ENCODE measurements around the gene PLXNC1.

The PLXNC1 gene

GRCh38 chr12:94254270-94254669 is 105.9 kb downstream of the PLXNC1 start:
- Mint-ChIP-seq H3K36me3 (ENCODE audit: low read depth) (peaks cover 12% of the 10 kb centered on the region), H3K4me1 (peaks cover 32% of the 10 kb centered on the region), H3K27ac (peak overlapping the region; percentile 6 to 90 (median 60)), H3K4me3 (peak overlapping the region in 2 of 3 experiments; percentile 16 to 48), H3K27me3 (ENCODE audit: low read depth) (peaks cover 7% of the 10 kb centered on the region), H3K9me3 (no peaks in the 10 kb centered on the region)
- TF ChIP-seq, protein P1, sequence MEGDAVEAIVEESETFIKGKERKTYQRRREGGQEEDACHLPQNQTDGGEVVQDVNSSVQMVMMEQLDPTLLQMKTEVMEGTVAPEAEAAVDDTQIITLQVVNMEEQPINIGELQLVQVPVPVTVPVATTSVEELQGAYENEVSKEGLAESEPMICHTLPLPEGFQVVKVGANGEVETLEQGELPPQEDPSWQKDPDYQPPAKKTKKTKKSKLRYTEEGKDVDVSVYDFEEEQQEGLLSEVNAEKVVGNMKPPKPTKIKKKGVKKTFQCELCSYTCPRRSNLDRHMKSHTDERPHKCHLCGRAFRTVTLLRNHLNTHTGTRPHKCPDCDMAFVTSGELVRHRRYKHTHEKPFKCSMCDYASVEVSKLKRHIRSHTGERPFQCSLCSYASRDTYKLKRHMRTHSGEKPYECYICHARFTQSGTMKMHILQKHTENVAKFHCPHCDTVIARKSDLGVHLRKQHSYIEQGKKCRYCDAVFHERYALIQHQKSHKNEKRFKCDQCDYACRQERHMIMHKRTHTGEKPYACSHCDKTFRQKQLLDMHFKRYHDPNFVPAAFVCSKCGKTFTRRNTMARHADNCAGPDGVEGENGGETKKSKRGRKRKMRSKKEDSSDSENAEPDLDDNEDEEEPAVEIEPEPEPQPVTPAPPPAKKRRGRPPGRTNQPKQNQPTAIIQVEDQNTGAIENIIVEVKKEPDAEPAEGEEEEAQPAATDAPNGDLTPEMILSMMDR (IDR thresholded peaks at IDR 0.05; ENCODE audit: unreplicated experiment in 3 of 3), result no peak

- peaks cover 12% of the 10 kb centered on the region for H3K36me3 Mint-ChIP-seq (ENCODE audit: low read depth)
- peak overlapping the region; percentile 17 to 90 (median 74) for H3K27ac Mint-ChIP-seq
- H3K4me3 Mint-ChIP-seq, result peak overlapping the region in 2 of 3 experiments; percentile 42 to 51
- H3K27me3 Mint-ChIP-seq (ENCODE audit: low read depth), result peaks cover 7% of the 10 kb centered on the region
- H3K4me1 Mint-ChIP-seq, result peaks cover 32% of the 10 kb centered on the region
- TF ChIP-seq, protein P1 (IDR thresholded peaks at IDR 0.05; ENCODE audit: unreplicated experiment in 3 of 3), result no peak
- H3K9me3 Mint-ChIP-seq, result no peaks in the 10 kb centered on the region
Observed at GRCh38 chr12:94255006-94255405, 106.6 kb downstream of the PLXNC1 start.

DNA sequence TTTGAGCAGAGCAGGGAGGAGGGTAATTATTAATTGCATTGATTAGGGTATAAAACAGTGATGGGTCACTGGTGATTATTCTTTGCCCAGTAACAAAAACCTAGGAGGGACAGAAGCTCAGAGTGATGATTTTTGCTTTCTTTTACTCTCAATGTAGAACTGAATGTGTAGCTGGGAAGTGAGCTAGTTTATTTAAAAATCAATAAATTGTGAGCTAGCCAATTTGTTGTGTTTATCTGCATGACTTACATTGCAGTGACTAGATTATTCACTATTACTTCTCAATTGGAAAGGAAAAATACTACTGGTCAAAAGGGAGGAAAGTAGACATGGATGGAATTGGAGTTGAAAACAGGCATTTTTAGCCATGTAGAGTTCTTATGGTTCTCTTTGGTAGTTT is 107.1 kb downstream of the PLXNC1 start:
- TF ChIP-seq, protein P1 (IDR thresholded peaks at IDR 0.05; ENCODE audit: unreplicated experiment in 3 of 3), result no peak
- peaks cover 7% of the 10 kb centered on the region for H3K27me3 Mint-ChIP-seq (ENCODE audit: low read depth)
- peaks cover 32% of the 10 kb centered on the region for H3K4me1 Mint-ChIP-seq
- H3K9me3 Mint-ChIP-seq, result no peaks in the 10 kb centered on the region
- H3K4me3 Mint-ChIP-seq, result peak overlapping the region in 2 of 3 experiments; percentile 42 to 51
- H3K27ac Mint-ChIP-seq, result peak overlapping the region; percentile 17 to 90 (median 74)
- peaks cover 12% of the 10 kb centered on the region for H3K36me3 Mint-ChIP-seq (ENCODE audit: low read depth)

- H3K36me3 Mint-ChIP-seq (ENCODE audit: low read depth), result peaks cover 9% of the 10 kb centered on the region
- no peak overlapping the region for H3K4me3 Mint-ChIP-seq
- peaks cover 63% of the 10 kb centered on the region for H3K4me1 Mint-ChIP-seq
- no peaks in the 10 kb centered on the region for H3K9me3 Mint-ChIP-seq
- TF ChIP-seq, protein P1 (IDR thresholded peaks at IDR 0.05; ENCODE audit: unreplicated experiment in 3 of 3), result no peak
- H3K27ac Mint-ChIP-seq, result no peak overlapping the region
- peaks cover 4% of the 10 kb centered on the region for H3K27me3 Mint-ChIP-seq (ENCODE audit: low read depth)
Observed at GRCh38 chr12:94258593-94258992, 110.2 kb downstream of the PLXNC1 start.

- H3K4me3 Mint-ChIP-seq, result no peak overlapping the region
- peaks cover 4% of the 10 kb centered on the region for H3K27me3 Mint-ChIP-seq (ENCODE audit: low read depth)
- H3K9me3 Mint-ChIP-seq, result no peaks in the 10 kb centered on the region
- TF ChIP-seq, protein P1 (IDR thresholded peaks at IDR 0.05; ENCODE audit: unreplicated experiment in 3 of 3), result no peak
- peaks cover 65% of the 10 kb centered on the region for H3K4me1 Mint-ChIP-seq
- no peak overlapping the region for H3K27ac Mint-ChIP-seq
- H3K36me3 Mint-ChIP-seq (ENCODE audit: low read depth), result peaks cover 9% of the 10 kb centered on the region
Observed at GRCh38 chr12:94260017-94260416, 111.6 kb downstream of the PLXNC1 start.

GRCh38 chr12:94260717-94261116 is 112.3 kb downstream of the PLXNC1 start:
- peaks cover 4% of the 10 kb centered on the region for H3K27me3 Mint-ChIP-seq (ENCODE audit: low read depth)
- no peaks in the 10 kb centered on the region for H3K9me3 Mint-ChIP-seq
- H3K4me1 Mint-ChIP-seq, result peaks cover 68% of the 10 kb centered on the region
- H3K4me3 Mint-ChIP-seq, result no peak overlapping the region
- H3K27ac Mint-ChIP-seq, result peak overlapping the region; percentile 98 to 100 (median 100)
- peaks cover 9% of the 10 kb centered on the region for H3K36me3 Mint-ChIP-seq (ENCODE audit: low read depth)
- TF ChIP-seq, protein P1 (IDR thresholded peaks at IDR 0.05; ENCODE audit: unreplicated experiment in 3 of 3), result no peak

Measured in nephron (organoid).